Non-pigmented ciliary epithelial cell (primary cell): ENCODE results near the gene CCDC78.

Experiments used
- DNase-seq: peaks from one replicate; pipeline ENCODE4 v3.0.0-alpha.2; 2010; ENCODE audit warnings: low read depth

The CCDC78 gene

DNA sequence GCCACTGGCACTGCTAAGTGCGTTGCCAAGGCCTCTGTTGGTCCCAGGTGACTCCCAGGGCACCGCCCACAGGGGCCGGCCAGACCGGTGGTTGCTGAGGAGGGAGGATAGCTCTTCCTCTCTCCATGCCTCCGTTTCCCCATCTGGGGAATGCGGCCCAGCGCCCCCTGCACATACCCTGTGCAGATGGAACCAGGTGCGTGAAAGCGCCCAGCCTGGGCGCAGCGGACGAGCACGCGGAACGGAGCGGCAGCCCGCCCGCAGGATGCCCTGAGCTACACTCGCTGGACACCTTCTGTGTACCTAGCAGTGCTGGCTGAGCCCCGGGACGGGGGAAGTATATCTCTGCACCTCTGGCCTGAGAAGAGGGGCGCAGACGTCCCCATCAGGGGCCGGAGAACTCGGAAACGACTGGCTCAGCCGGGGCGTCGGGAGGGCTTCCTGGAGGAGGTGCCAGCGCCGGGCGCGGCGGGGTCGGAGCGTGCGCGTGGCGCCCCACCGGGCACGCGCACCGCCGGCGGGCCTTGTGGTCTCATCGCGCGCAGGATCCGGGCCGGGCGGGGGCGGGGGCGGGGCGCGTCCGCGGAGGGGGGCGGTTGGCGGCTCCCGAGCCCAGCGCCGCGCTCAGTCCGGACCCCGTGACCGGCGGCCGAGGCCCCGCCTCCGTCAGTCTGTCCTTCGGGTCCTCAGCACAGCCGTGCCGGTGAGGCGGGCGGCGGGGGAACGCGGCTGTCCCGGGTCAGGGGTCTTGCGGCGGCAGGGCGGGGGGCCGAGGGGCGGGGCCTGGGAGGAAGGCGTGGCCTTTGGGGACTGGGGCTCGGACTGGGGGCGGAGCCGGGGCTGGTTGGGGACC is at the start of gene CCDC78, which contains the start of gene HAGHL:
CCDC78 (minus strand) TSS at position 6 of the 853 bp plus-strand sequence. CDS start 76 bp downstream, outside the sequence.
HAGHL (plus strand) TSS at position 669 of the 853 bp plus-strand sequence. CDS start 404 bp downstream, outside the sequence.
- DNase-seq = no peak

DNA sequence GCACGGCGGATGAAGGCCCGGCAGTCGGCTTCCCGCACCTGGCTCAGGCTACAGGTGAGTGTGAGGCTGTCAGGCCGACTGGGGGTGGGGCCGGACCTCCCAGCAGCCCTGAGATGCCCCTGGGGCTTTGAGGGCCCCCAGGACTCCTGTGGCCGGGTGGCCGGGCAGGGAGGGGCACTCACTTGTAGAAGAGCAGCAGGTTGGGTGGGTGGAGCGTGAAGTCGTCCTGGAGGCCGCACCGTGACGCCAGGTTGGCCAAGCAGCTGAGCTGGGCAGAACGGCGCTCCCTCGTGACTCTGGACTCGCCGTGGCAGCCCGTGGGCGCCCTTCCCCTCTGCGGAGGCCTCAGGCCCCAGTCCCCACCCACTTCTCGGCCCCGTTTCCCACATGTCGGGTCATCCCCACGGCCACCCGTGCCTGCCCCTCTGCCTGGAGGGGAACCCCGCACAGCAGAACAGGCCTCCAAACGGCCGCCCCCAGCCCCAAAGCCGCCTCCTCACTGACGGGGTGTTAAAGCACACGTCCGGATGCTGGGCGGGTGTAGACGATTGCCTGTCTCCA is 49.1 kb upstream of the CCDC78 start:
- DNase-seq = no peak

DNA sequence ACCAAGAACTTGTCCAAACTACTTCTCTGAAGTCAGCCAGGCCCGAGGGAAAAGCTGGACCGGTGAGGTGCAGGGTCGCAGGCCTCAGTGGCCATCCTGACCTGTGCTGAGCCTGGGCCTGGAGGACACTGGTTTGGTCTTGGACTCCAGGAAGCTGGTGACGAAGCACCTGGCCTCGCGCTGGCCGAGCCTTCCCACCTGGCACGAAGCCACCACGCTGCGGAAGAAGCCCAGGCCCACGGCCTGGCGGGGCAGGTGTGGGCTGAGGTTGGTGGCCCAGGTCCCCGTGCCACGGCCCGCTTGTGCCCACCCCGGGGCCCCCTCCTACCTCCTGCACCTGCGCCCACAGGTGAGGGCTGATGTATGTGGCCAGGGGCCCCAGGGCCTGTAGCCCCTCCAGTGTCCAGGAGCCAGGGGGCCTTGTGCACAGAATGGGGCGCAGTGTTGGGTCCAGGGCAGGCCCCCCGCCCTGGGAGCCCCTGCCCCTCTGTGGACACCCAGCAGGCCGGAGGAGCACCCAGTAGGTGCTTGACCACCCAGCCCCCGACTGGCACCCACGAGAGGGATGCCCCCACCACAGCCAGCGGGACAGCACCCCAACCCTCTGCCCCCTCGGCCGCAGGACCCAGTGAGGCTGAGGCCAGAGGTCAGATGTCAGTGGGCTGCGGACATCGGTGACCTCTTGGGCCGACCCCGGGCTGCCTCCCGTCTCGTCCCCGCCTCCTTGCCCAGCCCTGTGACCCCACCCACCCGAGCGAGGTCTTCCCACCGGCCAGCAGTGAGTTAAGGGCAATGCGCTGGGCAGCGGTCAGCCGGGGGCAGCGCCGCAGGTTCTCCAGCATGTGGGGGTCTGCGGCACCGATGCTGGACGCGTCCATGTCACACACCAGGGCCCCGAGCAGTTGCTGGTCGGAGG is 48.1 kb upstream of the CCDC78 start:
- no peak for DNase-seq

DNA sequence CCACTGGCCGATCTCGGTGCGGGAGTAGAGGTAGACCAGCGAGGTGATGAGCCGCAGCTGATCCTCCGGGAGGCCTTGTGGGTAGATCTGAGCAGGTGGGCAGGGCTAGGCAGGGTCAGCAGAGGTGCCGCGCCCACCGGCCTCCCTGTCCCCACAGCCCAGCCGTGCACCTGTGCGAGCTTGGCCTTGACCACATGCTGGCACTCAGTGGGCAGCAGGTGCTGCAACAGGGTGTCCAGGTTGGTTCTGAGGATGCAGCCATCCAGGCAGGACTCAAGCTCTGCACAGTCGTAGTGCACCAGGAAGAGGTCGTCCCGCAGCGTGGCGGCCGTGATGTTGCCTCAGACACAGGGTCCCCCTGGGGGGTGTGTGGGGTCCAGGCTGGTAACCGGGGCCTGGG is 46.7 kb upstream of the CCDC78 start:
- no peak for DNase-seq

DNA sequence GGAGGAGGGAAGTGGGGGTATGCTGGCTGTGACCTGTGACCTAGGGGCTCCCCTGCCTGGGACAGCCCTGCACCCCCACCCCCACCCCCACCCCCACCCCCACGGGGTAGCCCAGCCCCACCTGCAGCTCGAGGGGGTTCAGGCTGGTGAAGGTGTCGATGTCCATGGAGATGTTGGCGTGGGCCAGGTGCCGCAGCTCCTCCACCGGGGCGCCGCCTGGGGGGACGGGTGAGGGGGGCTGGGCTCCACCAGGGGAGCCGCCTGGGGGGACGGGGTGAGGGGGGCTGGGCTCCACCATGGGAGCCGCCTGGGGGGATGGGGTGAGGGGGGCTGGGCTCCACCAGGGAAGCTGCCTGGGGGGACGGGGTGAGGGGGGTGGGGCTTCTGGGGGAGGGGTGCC is 44.2 kb upstream of the CCDC78 start:
- DNase-seq = no peak

DNA sequence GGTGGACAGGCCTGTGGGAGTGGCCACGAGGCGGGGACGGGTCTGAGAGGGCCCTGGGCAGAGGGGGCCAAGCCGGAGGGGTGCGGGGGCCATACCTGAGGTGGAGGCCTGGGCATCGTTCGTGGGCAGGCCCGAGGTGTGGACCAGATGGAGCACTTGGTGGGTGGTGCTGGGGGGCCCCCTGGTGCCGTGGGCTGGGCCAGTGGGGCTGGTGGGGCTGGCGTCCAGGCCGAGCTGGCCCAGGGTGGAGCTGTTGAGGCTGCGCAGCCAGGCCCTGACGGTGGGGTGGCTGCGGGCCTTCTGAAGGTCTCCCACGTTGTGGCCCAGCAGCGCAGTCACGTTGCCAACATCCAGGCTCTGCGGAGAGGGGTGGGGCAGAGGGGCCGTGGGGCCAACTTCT is 43.7 kb upstream of the CCDC78 start:
- no peak for DNase-seq

DNA sequence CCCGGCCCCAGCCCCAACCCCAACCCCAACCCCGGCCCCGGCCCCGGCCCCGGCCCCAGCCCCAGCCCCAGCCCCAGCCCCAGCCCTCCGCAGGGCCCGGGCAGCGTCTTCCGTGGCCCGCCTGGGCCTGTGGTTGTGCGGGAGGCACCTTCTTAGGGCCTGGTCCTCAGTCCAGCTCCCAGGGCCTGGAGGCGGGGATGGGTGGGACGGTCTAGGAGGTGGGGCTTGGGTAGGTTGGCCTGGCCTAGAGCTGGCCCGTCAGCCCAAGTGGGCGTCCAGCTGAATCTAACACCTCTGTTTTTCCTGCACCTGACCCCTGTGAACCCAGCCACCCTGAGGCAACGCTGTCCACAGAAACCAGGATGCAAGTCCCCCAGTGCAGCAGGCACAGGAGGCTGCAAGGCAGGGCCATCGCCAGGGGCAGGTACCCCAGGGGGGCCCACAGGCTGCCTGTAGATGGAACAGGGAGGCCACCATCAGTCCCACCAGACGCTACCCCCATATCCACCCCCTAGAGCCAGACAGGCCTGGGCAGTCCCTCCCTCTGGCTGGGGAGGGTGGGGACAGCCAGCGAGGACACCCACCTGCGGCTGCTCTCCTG is 43.0 kb upstream of the CCDC78 start:
- DNase-seq = no peak

DNA sequence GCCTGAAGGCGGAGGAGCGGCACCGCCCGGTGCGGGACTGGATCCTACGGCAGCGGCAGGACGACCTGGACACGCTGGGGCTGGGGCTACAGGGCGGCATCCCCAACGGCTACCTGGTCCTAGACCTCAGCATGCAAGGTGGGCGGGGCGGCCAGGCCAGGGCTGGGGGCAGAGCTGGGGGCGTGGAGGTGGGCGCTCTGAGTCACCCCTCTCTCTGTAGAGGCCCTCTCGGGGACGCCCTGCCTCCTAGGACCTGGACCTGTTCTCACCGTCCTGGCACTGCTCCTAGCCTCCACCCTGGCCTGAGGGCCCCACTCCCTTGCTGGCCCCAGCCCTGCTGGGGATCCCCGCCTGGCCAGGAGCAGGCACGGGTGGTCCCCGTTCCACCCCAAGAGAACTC is 42.2 kb upstream of the CCDC78 start:
- DNase-seq = no peak

DNA sequence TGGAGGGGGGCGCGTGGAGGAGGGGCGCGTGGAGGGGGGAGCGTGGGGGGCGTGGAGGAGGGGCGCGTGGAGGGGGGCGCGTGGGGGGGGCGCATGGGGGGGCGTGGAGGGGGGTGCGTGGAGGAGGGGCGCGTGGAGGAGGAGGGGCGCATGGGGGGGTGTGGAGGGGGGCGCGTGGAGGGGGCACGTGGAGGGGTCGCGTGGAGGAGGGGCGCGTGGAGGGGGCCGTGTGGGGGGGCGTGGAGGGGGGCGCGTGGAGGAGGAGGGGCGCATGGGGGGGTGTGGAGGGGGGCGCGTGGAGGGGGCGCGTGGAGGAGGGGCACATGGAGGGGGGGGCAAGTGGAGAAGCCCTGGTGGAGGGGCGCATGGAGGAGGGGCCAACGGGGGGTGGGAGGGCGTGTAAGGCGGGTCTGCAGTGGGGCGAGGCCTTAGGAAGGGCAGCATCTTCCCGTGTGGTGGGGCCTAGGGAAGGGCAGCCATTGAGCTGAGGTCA is 41.5 kb upstream of the CCDC78 start:
- no peak for DNase-seq

DNA sequence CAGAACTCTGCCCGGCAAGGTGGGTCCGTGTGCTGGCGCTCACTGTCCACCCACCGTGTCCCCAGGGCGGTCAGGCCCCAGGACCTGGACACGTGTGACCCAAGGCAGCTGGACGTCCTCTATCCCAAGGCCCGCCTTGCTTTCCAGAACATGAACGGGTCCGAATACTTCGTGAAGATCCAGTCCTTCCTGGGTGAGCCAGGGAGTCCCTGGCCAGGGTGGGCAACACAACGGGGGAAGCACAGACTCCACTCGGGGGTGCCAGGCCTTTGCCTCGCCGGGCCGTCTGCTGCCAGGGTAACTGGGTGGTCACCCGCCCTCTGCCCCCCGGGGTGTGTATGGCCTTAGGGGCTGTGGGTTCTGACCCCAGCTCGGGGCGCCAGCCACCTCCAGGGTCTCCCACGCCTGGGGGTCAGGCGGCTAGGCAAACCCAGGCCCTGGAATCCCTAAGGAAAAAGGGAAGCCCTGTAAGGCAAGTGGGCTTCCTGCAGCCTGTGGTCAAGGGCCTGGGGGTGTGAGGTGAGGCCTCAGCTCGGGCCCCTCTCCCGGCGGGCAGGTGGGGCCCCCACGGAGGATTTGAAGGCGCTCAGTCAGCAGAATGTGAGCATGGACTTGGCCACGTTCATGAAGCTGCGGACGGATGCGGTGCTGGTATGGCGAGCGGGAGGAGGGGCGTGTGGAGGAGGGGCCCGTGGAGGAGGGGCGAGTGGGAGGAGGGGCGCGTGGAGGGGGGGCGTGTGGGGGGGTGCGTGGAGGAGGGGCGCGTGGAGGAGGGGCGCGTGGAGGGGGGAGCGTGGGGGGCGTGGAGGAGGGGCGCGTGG is 40.8 kb upstream of the CCDC78 start:
- no peak for DNase-seq

DNA sequence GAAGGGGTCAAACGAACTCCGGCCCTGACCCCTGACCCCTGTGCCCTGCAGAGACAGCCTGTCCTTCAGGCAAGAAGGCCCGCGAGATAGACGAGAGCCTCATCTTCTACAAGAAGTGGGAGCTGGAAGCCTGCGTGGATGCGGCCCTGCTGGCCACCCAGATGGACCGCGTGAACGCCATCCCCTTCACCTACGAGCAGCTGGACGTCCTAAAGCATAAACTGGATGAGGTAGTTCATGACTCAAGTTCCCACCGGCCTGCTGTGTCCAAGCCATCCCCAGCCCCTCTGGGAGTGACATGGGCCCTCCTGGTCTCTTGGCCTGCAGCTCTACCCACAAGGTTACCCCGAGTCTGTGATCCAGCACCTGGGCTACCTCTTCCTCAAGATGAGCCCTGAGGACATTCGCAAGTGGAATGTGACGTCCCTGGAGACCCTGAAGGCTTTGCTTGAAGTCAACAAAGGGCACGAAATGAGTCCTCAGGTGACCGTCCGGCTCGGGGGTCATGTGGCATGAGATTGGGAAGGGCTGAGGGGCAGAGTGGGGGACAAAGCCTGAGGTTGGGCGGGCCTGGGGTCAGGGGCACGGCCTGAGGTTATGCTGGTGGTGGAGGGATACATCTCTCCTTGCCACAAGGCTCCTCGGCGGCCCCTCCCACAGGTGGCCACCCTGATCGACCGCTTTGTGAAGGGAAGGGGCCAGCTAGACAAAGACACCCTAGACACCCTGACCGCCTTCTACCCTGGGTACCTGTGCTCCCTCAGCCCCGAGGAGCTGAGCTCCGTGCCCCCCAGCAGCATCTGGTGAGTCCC is 40.0 kb upstream of the CCDC78 start:
- no peak for DNase-seq

DNA sequence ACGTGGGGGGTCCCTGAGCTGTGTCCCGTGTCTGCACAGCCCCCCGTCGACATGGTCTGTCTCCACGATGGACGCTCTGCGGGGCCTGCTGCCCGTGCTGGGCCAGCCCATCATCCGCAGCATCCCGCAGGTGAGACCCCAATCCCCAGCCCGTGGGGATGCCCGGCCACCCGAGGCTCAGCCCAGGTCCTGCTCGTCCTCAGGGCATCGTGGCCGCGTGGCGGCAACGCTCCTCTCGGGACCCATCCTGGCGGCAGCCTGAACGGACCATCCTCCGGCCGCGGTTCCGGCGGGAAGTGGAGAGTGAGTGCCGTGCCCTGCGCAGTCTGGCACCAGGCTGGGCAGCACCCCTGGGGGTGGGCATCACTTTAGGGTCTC is 39.2 kb upstream of the CCDC78 start:
- no peak for DNase-seq

DNA sequence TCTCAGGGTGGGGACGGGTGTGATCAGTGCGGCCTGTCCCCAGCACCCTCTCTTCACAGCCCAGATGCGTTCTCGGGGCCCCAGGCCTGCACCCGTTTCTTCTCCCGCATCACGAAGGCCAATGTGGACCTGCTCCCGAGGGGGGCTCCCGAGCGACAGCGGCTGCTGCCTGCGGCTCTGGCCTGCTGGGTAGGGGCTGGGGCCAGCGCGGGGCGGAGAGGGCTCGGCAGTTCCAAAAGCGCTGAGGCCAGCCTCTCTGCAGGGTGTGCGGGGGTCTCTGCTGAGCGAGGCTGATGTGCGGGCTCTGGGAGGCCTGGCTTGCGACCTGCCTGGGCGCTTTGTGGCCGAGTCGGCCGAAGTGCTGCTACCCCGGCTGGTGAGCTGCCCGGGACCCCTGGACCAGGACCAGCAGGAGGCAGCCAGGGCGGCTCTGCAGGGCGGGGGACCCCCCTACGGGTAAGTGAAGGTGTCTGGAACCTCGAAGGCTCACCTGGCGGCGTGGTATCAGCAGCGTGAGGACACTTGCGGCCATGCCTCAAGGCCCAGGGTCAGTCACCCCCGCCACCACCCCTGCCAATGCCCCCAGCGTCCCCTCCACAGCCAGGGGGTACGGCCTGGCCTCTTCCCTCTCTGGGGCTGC is 38.7 kb upstream of the CCDC78 start:
- no peak for DNase-seq

DNA sequence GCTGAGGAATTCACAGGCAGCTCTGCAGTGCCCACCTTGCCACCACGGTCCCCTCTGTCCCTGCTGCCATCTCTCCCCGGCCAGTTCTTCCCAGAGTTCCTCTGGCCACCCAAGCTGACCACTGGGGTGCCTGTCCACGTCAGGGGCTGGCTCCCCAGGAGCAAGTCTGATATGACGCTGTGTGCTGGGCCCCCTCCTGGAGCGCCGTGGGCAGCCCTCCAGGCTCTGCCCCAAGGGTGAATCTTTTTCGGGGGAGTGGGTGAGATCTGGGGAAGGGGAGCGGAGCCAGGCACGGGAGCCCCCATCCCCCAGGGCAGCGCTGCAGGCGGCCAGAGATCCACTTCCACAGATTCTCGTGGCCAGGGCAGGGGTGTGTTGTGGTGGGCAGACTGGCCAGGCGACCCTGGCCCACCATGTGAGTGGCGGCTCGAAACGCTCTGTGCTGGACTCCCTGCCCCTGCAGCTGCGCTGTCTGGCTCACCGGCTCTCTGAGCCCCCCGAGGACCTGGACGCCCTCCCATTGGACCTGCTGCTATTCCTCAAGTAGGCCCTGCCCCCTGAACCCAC is 38.0 kb upstream of the CCDC78 start:
- no peak for DNase-seq

DNA sequence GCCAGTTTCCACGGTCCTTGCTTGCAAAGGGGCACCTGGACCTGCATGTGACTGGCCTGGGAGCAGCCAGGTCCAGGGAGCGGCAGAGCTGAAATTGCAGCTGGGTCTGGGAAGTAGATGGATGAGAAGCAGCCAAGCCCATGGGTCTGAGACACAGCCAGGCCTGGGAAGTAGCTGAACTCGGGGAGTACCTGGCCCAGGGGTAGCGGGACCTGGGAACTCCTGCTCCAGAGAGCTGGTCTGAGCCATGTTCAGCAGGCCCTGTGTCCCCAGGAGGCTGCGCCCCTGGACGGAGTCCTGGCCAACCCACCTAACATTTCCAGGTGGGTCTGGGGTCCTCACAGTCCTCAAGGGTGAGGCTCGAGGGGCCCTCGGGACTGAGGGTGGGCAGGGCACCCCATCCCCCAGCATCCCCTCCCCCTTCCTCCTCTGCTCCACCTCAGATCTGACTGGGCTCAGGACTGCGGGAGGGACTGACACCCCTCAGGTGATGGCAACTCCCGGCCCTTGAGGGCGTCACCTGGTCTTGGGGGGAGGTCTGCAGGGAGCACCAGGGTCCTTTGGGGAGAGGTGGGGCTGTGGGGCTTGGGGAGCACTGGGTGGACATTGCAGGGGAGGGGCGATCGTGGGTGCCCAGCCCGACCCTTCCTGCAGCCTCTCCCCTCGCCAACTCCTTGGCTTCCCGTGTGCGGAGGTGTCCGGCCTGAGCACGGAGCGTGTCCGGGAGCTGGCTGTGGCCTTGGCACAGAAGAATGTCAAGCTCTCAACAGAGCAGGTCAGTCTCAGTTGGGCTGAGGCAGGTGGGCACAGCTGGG is 37.3 kb upstream of the CCDC78 start:
- DNase-seq = no peak

DNA sequence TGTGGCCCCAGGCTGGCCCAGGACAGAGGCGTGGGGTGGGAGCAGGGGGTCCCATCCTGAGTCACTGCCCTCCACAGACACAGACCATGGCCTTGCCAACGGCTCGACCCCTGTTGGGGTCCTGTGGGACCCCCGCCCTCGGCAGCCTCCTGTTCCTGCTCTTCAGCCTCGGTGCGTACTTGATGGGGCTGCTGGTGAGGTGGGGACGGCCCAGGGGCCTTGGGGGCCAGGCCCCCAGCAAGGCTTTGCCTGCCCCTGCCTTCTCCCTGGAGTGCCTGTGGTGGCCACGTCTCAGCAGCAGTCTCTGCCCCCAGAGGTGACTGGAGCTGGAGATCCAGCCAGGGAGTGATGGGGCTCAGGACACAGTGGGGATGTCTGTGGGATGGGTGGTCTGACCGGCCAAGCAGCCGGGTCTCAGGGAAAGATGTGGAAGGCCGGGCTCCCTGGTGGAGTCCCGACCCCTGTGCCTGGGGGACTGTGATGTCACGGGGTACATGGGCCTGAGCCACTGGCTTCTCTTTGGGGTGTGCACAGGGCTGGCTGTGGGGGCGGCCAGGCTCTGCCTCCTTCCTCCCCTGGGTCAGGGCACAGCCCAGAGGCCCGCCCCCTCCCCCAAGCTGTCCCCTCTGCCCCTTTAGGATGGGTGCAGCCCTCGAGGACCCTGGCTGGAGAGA is 36.5 kb upstream of the CCDC78 start:
- DNase-seq = no peak

DNA sequence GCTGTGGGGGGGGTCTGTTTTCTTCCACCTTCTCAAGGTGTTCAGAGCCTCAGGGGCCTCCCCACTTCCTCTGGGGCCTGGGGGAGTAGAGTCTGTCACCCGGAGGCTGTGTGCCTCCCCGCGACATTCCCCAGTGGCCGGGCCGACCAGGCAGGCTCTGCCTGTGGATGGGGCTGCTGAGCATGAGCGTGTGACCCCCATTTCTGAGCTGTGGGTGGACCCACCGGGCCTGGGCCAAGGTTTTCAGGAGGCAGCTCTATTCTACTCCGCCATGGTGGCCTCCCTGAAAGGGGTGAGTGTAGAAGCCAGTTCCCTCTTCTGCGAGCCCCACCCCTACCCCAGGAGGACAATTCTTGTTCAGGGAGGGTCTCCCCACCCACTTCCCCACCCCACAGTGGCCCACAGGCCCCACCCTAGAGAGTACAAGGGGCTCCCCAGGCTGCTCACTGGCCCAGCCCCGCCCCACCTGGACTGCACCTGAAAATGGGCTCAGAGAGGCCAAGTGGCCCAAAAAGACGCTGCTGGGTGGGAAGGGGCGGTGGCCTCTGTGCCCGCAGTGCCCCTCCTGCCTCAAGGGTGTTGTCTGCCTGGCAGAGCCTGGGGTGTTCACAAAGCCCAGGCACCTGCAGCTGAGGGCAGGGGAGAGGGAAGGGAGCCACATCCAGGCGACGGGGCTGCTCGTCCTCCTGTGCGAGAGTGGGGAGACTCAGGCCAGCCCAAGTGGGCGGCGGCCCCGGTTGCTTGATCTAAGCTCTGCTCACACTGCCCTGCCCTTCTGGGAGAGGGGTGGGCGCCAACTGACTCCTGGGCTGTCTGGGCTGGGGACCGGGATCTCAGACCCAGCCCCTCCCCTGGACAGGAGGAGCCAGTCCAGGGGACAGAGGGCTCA is 35.6 kb upstream of the CCDC78 start:
- no peak for DNase-seq
